ENCODE measurements around the gene VSIG10L2.

VSIG10L2 gene

DNA sequence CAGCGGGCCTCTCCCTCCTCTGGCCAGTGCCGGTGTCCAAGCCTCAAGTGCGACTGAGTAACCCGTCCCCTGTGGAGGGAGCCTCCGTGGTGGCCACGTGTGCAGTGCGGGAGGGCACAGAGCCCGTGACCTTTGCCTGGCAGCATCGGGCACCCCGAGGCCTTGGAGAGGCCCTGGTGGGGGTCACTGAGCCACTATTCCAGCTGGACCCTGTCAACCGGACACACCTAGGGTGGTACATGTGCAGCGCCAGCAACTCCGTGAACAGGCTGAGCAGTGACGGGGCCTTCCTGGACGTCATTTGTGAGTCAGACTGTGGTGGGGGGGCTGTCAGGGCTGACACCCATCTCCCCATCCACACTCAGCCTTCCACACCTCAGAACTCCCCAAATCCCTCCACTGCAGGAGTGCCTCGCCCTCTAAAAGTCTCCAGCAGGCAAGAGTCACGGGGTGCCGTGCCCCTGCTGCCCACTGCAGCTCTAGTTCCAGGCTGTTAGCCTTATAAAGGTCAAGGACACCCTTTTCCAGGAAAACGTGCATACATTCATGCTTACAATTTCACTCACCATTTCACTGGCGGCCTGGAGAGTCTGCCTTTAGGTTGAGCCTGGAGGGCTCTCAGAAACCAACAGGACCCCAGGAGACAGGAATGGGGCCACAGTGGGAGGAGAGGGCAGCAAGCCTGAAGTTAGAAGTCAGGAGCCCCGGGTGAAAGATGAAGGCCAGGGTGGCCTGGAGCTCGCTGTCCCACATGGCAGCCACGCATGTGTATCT lies 2.6 kb downstream of the VSIG10L2 start:
- Mint-ChIP-seq H3K9me3 (no peaks in the 10 kb centered on the region), H3K27me3 (peaks cover 4 to 11% of the 10 kb centered on the region in 2 donors), H3K4me3 (no peak overlapping the region), H3K4me1 (no peaks in the 10 kb centered on the region), H3K27ac (no peak overlapping the region), H3K36me3 (no peaks in the 10 kb centered on the region)
- DNase-seq (no peak), ATAC-seq (replicated peaks) (no peak)

DNA sequence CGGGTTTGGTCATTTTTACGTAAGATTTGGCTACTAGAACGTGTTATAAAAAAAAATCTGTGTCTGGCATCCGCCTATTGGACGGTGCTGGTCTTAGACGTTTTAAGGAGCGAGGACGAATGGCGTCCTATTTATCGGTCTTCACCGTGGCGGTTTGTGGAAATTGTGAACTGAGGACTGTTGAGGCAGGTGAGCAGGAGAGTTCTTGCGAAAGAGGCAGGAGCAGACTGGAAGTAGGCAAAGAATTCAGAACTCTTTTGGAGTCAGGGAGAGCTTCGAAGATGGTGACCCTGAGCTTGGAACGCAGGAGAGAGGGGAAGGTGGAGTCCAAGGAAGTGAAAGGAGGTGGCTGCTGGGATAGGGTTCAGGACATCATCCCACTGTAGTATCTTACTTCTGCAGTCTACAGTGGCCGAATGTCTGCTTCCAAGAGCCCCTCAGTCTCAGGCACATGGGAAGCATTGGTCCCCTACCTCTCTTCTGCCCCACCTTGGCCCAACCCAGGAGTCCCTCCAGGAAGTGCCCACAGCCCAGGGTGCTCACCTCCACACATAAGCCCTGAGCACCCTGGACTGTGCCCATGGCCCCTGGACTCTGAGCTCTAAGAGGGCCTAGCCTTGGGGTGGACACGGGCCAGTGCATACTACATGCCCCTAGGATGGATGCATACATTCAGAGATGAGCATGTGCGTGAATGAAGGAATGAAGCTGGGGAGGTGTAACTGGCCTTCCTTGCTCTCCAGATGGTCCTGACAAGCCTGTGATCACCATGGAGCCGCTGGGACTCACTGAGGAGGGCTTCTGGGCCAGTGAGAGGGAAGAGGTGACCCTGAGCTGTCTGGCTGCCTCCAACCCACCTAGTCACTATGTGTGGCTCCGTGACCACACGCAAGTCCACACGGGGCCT lies 3.7 kb downstream of the VSIG10L2 start:
- no peaks in the 10 kb centered on the region for H3K4me1 Mint-ChIP-seq
- H3K27me3 Mint-ChIP-seq = peaks cover 4 to 11% of the 10 kb centered on the region in 2 donors
- no peaks in the 10 kb centered on the region for H3K9me3 Mint-ChIP-seq
- H3K4me3 Mint-ChIP-seq = no peak overlapping the region
- ATAC-seq (replicated peaks) = no peak
- H3K36me3 Mint-ChIP-seq = no peaks in the 10 kb centered on the region
- H3K27ac Mint-ChIP-seq = no peak overlapping the region
- no peak for DNase-seq

DNA sequence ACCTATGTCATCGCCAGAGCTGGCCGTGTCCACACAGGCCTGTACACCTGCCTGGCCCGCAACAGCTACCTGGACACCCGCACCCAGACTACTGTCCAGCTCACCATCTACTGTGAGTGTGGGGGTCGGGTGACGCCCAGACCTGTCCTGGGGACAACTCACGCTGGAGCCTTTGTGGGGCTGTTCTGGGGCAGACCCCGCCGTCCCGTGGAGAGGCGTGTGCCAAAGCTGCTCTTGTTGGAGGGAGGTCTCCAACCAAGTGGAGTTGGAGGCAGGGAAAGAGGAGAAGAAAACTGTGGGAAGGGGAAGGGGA lies 4.3 kb downstream of the VSIG10L2 start:
- no peak overlapping the region for H3K27ac Mint-ChIP-seq
- no peak overlapping the region for H3K4me3 Mint-ChIP-seq
- DNase-seq (no peak), ATAC-seq (replicated peaks) (no peak)
- no peaks in the 10 kb centered on the region for H3K36me3 Mint-ChIP-seq
- H3K27me3 Mint-ChIP-seq = peaks cover 4 to 15% of the 10 kb centered on the region in 2 donors
- no peaks in the 10 kb centered on the region for H3K4me1 Mint-ChIP-seq
- no peaks in the 10 kb centered on the region for H3K9me3 Mint-ChIP-seq

GRCh38 chr11:125950696-125951651 lies 5.1 kb downstream of the VSIG10L2 start:
- H3K27ac Mint-ChIP-seq = no peak overlapping the region
- DNase-seq = no peak
- H3K27me3 Mint-ChIP-seq = peaks cover 7 to 24% of the 10 kb centered on the region in 2 donors
- no peaks in the 10 kb centered on the region for H3K4me1 Mint-ChIP-seq
- H3K9me3 Mint-ChIP-seq = no peaks in the 10 kb centered on the region
- no peak overlapping the region for H3K4me3 Mint-ChIP-seq
- no peaks in the 10 kb centered on the region for H3K36me3 Mint-ChIP-seq
- ATAC-seq (replicated peaks) = no peak

- Mint-ChIP-seq H3K4me3 (no peak overlapping the region), H3K9me3 (no peaks in the 10 kb centered on the region), H3K27ac (no peak overlapping the region), H3K4me1 (no peaks in the 10 kb centered on the region), H3K36me3 (no peaks in the 10 kb centered on the region), H3K27me3 (peaks cover 8 to 25% of the 10 kb centered on the region in 2 donors)
- no peak for DNase-seq
- no peak for ATAC-seq (replicated peaks)
Observed at GRCh38 chr11:125951731-125952130, 5.9 kb downstream of the VSIG10L2 start.

DNA sequence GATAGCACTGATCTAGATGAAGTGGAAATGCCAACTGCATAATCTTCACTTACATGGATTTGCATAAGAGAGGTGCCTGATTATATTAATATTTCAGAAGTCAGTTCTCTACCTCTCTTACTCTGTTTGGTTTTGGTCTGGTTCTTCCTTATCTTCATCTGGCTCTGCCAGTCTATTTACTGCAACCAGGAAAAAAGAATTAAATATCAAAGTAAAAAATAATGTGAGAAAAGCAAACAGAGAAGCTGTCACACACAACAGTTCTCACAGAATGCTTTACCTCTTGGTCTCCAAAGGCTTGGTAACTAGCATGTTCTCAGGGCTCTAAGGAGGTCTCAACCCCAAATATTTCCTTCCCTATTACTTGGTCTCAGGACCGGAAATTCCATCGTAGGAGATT lies 6.7 kb downstream of the VSIG10L2 start:
- Mint-ChIP-seq H3K4me3 (no peak overlapping the region), H3K9me3 (no peaks in the 10 kb centered on the region), H3K36me3 (no peaks in the 10 kb centered on the region), H3K27me3 (peaks cover 8 to 25% of the 10 kb centered on the region in 2 donors), H3K4me1 (no peaks in the 10 kb centered on the region), H3K27ac (no peak overlapping the region)
- DNase-seq (no peak), ATAC-seq (replicated peaks) (no peak)

- Mint-ChIP-seq H3K9me3 (no peaks in the 10 kb centered on the region), H3K4me3 (no peak overlapping the region), H3K36me3 (no peaks in the 10 kb centered on the region), H3K27me3 (peaks cover 8 to 25% of the 10 kb centered on the region in 2 donors), H3K4me1 (no peaks in the 10 kb centered on the region), H3K27ac (no peak overlapping the region)
- DNase-seq (no peak), ATAC-seq (replicated peaks) (no peak)
Observed at GRCh38 chr11:125952973-125953372, 7.1 kb downstream of the VSIG10L2 start.

GRCh38 chr11:125953401-125953935 lies 7.6 kb downstream of the VSIG10L2 start:
- H3K27ac Mint-ChIP-seq = no peak overlapping the region
- no peaks in the 10 kb centered on the region for H3K36me3 Mint-ChIP-seq
- H3K27me3 Mint-ChIP-seq = peaks cover 8 to 25% of the 10 kb centered on the region in 2 donors
- H3K9me3 Mint-ChIP-seq = no peaks in the 10 kb centered on the region
- no peak for ATAC-seq (replicated peaks)
- no peak for DNase-seq
- H3K4me3 Mint-ChIP-seq = no peak overlapping the region
- no peaks in the 10 kb centered on the region for H3K4me1 Mint-ChIP-seq

DNA sequence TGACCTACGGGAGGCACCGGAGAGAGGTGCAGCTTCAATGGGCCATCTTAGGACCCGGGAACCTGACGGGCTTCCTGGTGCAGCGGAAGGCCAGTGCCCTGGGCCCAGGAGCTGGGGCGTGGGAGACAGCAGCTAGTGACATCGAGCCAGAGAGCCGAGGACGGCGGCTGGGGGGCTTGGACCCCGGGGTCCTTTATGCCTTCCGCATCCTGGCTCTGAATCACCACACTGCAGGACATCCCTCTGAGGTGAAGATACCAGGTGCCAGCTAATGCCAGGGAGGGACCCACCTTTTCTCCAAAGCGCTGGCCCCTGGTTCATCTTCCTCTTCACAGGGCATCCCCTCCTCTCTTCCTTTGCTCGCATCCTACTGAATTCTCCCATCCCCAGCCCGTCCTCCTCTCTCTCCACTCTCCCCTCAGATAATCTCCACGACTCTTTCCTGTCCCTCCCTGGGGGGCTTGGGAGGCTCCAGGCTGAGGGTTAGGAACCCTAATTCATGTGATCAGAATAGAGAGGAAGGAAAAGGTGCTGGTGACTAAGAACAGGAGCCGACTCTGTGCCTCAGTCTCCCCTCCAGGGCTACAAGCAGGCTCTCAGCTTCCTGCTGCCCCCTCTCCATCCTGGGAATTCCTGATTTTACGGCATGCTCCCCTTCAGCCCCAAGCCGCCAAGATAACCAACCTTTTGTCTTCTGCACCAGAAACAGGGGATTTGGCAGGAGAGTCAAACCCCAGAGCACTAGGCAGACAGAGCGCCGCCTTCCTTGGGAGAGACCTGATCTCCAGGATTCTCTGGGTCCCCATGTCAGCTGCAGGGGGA lies 8.5 kb downstream of the VSIG10L2 start:
- Mint-ChIP-seq H3K27ac (no peak overlapping the region), H3K27me3 (peaks cover 8 to 25% of the 10 kb centered on the region in 2 donors), H3K9me3 (no peaks in the 10 kb centered on the region), H3K36me3 (no peaks in the 10 kb centered on the region), H3K4me3 (no peak overlapping the region), H3K4me1 (no peaks in the 10 kb centered on the region)
- DNase-seq (no peak), ATAC-seq (replicated peaks) (no peak)

- Mint-ChIP-seq H3K4me3 (no peak overlapping the region), H3K36me3 (no peaks in the 10 kb centered on the region), H3K4me1 (no peaks in the 10 kb centered on the region), H3K27ac (no peak overlapping the region), H3K27me3 (peaks cover 8 to 25% of the 10 kb centered on the region in 2 donors), H3K9me3 (no peaks in the 10 kb centered on the region)
- ATAC-seq (replicated peaks) = no peak
- no peak for DNase-seq
Observed at GRCh38 chr11:125954945-125955640, 9.2 kb downstream of the VSIG10L2 start.

GRCh38 chr11:125955856-125956255 lies 10.0 kb downstream of the VSIG10L2 start:
- H3K9me3 Mint-ChIP-seq = no peaks in the 10 kb centered on the region
- no peak for ATAC-seq (replicated peaks)
- no peak overlapping the region for H3K4me3 Mint-ChIP-seq
- no peaks in the 10 kb centered on the region for H3K4me1 Mint-ChIP-seq
- H3K27me3 Mint-ChIP-seq = peaks cover 8 to 25% of the 10 kb centered on the region in 2 donors
- no peaks in the 10 kb centered on the region for H3K36me3 Mint-ChIP-seq
- no peak for DNase-seq
- no peak overlapping the region for H3K27ac Mint-ChIP-seq

GRCh38 chr11:125956391-125957134 lies 10.7 kb downstream of the VSIG10L2 start:
- peaks cover 3 to 19% of the 10 kb centered on the region in 2 donors for H3K27me3 Mint-ChIP-seq
- no peak for ATAC-seq (replicated peaks)
- H3K9me3 Mint-ChIP-seq = no peaks in the 10 kb centered on the region
- no peak overlapping the region for H3K4me3 Mint-ChIP-seq
- no peaks in the 10 kb centered on the region for H3K4me1 Mint-ChIP-seq
- no peak overlapping the region for H3K27ac Mint-ChIP-seq
- no peaks in the 10 kb centered on the region for H3K36me3 Mint-ChIP-seq
- DNase-seq = no peak
